ENCODE measurements around the gene SYNC.
"Not testable (repeated sequence)": the region's sequence is repeated elsewhere in the genome, so short reads cannot be mapped to it uniquely, and the experiment has no call there.

Gene SYNC

DNA sequence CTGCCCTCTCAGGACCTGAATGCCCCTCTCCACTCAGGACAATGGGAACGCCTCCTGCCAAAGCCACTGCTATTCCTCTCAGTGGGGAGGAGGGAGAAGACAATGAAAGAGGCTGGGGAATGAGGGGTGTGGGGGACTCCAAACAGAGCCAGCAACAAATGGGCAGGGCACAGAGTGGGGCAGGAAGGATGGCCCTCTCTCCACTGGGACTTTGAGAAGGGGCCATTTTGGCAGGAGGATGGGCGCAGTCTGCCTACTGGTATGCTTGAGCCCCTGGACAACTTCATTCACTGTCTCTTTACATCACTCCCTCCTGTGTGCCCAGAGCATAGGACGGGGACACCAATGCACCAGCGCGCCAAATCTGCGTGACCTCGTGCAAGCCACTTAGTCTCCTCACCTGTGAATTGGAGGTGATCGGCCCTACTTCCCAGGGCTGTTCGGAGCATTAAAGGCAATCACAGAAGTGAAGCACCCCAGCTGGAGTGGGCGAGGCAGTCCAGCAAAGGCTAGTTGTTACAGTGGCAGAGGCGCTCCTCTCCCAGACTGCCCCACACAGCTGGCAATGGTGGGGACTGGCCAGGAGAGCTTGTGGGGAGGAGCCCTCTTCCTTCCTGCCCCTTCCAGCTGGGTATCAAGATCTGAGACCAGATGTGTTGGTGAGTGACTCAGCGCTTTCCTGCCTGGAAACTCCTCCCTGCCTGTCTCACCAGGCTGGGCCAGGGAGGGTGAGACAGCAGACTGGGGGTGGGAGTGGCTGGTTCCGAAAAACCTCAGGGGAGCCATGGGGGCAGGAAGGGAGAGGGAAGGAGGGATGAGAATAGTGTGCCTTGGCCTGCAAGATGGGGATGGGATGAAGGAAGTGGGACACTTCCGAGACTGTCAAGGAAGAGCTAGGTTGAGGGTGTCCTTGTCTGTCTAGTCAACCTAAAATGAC, 22.4 kb upstream of the SYNC start:
- DNase-seq, result peak in 1 of 2 donors; percentile 12

DNA sequence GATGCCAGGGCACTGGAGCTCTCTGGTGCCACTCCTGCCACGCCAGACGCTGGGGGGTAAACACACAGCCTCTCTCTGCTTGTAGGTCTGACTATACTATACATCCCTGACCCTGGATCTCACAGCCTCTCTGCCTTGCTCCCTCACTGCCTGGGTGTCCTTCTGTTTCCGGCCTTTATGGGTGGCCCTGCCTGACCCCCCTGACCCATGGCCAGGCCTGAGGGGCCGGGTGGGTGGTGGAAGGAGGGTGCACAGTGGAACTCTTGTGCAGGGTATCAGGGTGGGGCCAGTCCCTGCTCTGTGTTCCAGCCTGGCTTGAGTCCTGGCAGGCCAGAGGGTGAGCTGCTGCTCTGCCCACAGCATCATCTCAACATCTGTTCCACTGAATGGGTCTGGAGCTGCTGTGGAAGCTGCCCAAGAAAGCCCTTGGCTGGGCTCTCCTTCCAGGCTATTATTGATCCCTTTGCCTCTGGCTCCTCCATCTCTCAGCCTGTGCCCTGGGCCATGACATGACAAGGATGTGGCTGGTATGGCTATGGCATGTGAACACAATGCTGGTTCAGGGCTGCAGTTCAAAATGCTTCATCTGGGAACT, 17.2 kb upstream of the SYNC start:
- no peak for DNase-seq

DNA sequence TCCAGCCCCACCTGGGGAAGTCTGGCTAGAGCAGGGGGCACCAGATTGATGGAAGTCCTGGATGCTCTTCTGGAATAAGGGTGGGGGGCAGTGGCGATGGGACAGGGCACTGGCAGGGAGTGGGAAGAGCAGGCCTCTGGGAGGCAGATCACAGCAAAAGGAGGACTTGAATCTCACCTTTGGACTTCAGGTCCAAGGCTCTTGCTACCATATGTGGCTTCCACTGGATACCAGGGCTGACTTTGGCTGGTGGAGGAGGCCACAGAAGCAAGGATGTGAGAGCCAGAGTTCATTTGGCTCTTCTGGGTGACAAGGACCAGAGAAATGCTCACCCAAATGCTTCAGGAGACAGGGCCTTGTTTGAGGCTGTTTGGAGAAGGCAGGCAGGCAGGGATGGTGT, 16.0 kb upstream of the SYNC start:
- no peak for DNase-seq

DNA sequence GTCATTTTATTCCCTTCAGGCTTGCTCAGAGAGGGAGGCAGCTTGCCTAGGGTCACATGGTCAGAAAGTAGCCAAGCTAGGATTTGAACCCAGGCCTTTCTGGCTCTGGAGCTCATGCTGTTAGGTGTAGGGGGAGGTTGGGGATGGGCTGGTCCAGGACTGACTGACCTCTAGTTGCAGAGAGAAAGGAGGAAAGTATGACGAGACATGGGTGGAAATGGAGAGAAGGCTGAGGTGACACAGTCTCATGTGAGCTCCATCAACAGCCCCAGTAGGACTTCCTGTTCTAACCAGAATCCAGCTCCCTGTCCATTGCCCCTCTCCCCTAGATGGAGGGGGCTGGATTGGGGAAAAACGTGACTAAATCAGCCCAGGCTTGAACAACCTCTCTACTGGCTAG, 15.5 kb upstream of the SYNC start:
- DNase-seq, result no peak

DNA sequence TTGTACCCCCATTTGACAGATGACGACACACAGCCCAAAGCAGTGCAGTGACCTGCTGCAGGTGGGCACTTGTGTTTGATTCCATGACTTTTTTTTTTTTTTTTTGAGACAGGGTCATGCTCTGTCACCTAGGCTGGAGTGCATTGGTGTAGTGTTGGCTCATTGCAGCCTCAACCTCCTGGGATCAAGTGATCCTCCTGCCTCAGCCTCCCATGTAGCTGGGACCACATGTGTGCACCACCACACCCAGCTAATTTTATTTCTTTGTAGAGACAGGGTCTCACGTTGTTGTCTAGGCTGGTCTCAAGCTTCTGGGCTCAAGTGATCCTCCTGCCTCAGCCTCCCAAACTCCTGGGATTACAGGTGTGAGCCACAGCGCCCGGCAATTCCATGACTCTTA, 14.9 kb upstream of the SYNC start:
- DNase-seq, result no peak

DNA sequence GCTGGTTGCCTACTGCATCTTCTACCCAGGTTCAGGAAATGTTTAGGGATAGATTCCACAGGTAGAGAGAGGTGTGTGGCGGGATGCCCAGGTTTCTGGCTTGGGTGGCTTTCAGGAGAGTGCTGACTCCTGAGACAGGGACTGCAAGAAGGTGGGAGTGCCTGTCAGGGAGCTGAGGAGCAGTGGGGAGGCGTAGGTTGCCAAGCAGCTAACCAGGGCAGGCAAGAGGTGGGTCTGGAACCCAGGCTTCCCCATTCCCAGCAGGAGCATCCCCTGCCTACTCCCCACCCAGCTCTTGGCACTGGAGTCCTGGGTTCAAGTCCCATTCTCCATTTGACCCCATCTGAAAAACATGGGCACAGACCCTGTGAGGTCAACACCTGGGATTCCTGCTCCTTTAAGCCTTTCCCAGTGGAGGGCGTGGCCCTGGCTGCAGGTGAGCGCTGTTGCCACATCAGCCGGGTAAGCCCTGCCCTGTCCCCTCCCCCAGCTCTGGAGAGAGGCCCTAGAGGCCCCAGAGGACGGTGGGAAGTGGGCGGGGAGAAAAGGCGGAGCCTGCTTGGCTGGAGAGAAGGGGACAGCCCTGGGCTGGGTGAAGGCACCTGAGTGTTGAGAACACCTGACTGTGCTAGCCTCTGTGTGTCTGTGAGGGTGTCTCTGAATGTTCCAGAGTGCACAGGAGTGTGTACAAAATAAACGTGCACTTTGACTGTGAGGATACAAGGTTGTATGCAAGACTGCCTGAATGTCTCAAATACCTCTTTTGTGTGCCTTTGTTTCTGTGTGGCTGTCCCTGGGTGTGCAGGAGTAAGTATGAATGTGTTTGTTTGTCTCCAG, 14.0 kb upstream of the SYNC start:
- peak; percentile 23 to 55 for DNase-seq

DNA sequence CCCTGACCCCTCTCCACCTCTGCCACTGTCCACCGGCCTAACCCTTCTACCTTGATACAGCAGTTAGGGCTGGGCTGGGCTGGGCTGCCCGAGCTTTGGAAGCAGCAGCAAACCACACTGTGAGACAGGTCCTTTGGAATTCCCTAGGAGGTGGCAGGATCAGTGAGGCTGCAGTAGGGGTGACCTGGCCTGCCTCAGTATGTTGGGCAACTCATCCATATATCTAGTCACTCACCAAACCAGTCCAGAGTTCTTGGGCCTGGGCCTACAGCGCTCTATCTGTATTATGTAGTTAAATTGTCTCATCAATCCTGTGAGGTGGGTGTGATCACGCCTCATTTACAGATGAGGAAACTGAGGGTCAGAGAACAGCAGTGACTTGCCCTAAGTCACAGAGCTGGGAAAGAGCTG, 13.3 kb upstream of the SYNC start:
- no peak for DNase-seq

DNA sequence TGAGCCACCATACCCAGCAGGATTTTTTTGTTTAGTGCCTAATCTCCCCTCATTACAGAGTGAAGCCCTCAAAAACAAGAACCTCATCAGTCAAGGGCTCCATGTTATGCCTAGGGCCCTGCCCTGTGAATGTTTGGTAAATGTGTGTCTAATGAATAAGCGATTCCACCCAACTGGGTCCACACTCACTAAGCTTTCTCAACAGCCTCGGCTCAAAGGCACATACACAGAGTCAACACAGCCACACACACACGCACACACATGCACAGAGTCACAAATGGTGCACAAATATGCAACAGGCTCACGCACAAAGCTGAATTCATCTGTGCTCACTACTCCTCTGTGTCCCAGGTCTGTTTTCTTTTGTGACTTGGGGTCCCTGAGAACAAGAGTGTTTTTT, 11.7 kb upstream of the SYNC start:
- no peak for DNase-seq

DNA sequence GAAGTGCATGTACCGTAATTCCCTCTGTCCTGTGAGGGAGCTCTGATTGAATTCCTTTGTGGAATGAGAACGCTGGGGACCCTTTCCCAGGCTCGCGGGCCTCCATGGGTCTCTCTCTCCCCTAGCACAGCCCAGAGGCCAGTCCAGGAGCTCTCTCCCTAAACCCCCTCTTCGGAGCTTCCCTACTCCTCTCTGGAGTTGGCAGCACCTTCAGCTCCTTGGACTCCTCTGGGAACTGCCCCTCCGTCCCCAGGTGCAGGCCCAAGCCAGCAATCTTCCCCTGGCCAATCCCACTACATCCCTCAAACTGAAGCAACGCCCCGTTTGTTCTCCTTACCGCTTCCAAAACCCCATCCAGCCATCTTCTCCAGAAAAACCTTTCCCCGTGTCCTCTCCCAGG, 10.5 kb upstream of the SYNC start:
- DNase-seq, result no peak

DNA sequence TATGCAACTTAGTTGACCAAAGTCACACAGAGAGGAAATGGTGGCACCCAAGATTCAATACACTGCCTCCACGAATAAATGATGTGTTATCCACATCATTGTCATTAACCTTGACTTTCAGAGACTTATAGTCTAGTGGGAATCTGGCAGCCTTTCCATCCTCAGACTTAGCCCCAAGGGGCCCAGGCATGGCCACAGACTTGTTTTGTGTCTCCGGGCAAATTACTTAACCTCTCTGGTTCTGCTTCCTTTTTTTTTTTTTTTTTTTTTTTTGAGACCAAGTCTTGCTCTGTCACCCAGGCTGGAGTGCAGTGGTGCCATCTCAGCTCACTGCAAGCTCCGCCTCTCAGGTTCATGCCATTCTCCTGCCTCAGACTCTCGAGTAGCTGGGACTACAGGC, 8.7 kb upstream of the SYNC start:
- DNase-seq, result peak in 1 of 2 donors; percentile 2

DNA sequence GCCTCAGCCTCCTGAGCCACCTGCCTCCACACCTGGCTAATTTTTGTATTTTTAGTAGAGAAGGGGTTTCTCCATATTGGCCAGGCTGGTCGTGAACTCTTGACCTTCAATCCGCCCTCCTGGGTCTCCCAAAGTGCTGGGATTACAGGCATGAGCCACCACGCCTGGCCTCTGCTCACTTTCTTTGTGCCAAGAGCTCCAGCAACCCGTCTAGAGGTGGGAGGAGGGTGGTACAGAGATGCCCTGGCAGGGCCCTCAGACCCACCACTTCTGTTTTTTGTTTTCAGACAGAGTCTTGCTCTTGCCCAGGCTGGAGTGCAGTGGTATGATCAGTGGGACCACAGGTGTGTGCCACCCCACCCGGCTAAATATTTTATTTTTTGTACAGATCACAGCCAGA, 6.9 kb upstream of the SYNC start:
- DNase-seq, result no peak

DNA sequence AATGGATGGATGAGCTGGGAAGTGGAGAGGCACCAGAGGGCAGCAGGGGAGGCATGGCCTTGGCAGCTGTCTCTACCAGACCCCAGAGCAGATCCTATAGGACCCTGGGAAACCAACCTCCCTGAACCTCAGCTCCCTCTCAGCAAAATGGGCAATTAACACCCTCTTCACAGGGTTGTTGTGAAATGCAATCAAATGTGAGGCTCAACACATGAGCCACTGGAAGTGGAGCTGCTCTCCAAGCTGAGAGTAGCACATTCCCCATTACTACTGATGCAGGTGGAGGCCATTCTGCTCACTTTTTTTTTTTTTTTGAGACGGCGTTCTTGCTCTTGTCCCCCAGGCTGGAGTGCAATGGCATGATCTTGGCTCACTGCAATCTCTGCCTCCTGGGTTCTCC, 6.5 kb upstream of the SYNC start:
- DNase-seq, result no peak

DNA sequence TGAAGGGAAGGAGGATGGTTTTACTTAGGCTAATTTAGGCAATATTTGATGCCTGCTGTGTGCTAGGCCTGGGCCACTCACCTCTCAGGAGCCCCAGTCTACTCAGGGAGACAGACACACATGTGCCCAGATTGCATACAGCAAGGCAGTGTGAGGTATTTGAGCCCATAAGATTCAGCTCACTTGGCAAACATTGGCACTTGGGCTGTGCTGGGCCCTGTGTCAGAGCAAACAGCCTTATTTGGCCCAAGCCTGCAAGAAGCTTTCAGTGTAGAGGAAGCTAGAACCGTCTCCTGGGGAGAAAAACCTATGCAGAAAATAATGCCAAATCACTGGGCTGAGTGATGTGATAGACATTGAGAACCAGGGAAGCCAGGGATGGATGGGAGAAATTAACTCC, 3.9 kb upstream of the SYNC start:
- no peak for DNase-seq

DNA sequence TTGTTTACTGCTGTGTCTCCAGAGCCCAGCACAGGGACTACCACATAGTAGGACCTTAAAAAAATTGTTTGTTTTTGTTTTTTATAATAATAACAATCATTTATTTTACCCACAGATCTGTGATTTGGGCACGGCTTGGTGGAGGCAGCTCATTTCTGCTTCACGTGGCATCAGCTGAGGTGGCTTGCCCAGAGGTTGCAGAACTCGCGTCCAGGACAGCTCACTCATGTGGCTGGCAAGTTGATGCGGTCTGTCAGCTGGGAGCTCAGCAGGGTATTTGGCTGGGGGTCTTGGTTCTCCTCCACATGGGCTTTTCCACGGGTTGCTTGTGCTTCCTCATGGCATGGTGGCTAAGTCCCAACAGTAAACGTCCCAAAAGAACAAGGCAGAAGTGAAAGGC, 2.9 kb upstream of the SYNC start:
- no peak for DNase-seq

DNA sequence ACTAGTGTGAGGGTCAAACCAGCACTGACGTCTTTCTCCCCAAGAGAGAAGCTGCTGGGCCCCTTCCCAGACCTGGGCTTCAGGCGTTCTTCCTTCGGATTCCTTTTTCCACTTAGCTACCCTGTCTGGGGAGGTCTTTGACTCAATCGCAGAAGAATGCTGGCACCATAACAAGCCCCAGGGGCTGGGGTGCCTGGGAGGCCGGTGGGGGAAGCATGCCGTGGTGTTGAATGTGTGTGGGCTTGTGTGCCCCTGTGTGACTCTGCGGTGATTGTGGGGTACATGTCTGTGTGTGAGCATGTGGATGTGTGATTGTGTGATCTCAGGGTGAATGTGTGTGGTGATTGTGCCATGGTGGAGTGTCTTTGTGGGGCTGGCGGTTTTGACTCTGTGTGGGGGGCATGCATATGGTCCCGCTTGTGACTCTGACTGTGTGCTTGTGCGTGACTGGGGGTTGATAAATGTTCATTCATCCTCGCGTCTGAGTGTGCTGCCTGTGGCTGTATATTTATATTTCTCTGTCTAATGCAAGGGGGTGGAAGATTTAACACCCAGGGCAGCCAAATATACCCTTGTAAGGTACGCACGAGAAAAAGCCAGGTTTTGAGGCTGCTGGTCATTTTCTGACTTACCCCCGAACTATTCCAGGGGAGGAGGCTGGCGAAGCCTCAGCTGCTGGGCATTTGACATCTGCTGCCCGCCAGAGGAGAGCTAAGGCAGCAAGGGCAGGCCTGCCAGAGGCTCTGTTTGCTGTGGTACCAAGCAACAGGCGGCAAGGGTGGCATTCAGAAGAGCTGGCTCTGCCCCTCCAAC, 1.1 kb upstream of the SYNC start:
- DNase-seq, result no peak

DNA sequence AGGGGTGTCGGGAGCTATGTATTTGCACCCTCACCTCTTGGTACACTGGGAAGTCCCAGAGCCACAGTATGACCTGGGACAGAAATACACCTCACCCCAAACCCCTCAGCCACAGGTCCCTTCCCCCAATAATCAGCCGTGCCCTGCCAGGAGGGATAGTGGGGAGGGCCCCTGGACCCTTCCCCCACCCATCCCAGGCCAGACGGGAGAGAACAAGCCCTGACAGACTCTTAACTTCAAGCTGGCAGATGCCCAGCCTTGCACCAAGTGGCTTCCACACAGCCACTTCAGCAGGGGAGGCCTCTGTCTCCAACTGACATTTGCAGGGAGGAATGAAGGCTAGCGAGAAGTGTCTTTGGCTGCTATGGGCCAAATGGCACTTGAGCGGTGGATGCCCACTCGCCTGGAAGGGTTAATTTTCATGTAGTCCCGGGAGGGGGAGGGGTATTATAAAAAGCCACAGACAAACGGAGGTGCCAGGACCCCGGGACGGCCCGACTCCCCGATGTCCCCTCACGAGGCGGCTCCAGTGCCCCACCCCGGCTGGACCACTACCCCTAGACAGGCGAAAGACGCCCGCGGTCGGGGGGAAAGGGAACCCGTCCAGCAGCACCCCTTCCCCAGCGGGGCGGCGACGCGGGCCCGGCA, 495 bp downstream of the SYNC start:
- no peak for DNase-seq

DNA sequence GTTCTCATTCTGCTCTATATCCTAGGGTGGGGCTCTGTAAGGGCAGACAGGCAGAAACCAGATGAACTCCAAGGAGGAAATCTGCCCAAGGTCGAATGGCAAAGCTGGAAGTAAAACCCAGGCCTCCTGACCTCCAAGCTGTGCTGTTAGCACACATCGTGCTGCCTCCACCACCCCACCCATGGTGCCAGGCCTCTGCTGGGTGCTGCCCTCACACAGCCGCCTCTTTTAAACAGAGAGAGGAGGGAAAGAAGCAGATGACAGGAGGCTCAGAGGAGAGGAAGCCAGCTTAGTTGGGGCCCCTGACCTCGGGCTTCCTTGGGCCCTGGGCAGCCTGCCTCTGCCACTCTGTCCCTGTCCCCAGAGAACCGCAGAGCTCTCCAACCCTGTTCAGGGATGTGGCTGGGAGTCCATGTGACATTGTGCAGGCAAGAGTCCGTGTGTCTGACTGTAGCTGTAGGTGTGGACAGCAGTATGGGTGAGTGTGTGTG, 1.1 kb downstream of the SYNC start:
- no peak for DNase-seq

DNA sequence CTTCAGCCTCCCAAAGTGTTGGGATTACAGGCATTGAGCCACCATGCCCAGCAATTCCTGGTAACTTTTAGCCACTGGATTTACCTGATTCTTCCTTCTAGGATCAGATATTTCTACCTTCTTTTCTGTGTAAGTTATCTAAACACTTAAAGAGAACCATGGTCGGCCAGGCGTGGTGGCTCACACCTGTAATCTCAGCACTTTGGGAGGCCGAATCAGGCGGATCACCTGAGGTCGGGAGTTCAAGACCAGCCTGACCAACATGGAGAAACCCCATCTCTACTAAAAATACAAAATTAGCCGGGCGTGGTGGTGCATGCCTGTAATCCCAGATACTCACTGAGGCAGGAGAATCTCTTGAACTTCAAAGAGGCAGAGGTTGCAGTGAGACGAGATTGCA, 5.6 kb downstream of the SYNC start:
- DNase-seq, result not testable (repeated sequence)

DNA sequence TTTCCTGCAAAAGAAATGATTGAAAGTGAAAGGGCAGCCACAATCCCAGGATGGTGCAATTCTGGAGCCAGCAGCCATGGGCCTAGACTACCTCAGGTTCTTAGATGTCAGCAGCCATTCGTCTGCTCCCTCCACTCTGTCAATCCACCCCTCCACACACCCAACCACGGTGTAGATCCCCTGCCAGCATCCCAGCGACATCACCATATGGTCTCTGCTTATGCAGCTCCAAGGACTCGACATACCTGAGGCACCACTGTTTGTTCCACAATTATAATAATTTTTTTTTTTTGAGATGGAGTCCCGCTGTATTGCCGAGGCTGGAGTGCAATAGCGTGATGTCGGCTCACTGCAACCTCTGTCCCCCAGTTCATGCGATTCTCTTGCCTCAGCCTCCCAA, 6.5 kb downstream of the SYNC start:
- no peak for DNase-seq

DNA sequence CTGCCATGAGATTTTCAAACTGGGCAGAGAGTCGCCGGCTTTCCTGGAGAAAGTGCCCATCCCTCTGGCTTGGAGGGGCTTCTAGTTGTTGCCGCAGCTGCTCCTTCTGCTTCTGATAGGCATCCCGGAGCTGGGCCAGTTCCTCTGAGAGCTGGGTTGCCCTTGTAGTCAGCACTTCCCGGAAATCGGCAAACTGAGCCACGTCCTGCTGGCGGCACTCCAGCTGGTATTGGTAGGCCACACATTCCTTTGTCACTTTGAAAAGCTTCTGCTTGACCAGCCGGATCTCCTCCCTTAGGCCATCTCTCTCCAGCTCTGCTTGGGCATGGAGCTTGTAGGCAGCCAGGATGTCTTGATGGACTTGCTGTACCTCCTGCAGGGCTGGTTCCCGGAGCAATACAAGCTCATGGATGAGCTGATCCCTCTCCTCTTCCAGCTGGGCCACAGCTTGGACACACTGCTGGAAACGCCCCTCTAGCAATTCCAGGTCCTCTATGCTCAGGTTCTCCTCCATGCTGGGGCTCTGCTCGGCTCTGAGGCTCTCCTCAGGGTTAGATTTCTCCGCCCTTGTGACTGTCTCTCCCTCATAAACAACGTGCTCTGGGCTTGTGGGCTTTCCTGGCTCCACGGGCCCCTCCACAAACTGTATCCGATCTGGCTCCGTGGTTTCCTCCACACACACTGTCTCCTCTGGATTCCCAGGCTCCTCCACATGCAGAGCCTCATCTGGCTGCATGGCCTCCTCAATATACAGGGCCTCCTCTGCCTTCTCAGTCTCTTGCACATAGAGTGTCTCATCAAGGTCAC, 7.3 kb downstream of the SYNC start:
- DNase-seq, result peak in 1 of 2 donors; percentile 11

Measured in CD4-positive, alpha-beta T cell treated with Interferon alpha-2 for 1 hour (primary cell).